H9 (cell line): ENCODE measurements around the gene SH3TC1. TPM values are rescaled to one million over a fixed set of nuclear protein-coding genes. Genes with fewer than 3 reads are reported as not detected.

Experiments used
- DNase-seq: peaks from one replicate; pipeline ENCODE4 v3.0.0-alpha.2; 2017
- H2AFZ ChIP-seq: one replicate; pipeline ENCODE4 v1.6.1; 2013; ENCODE audit warnings: mild to moderate bottlenecking, low read length, control low read depth, moderate library complexity
- H2AK5ac ChIP-seq: 2 replicates; pipeline ENCODE4 v1.6.1; 2013; ENCODE audit warnings: low read length, control low read depth, mixed read lengths; ENCODE audit not compliant: insufficient read length
- H2BK120ac ChIP-seq: one replicate; pipeline ENCODE4 v1.6.1; 2013; ENCODE audit warnings: low read depth, mild to moderate bottlenecking, low read length, control low read depth, inconsistent platforms; ENCODE audit not compliant: poor library complexity, severe bottlenecking
- H2BK12ac ChIP-seq: 2 replicates; pipeline ENCODE4 v1.6.1; 2013; ENCODE audit warnings: low read length, control low read depth, mixed read lengths, low read depth; ENCODE audit not compliant: insufficient read length
- H2BK15ac ChIP-seq: 2 replicates; pipeline ENCODE4 v1.6.1; 2013; ENCODE audit warnings: low read depth, low read length, control low read depth
- H2BK20ac ChIP-seq: one replicate; pipeline ENCODE4 v1.6.1; 2013; ENCODE audit warnings: low read depth, mild to moderate bottlenecking, low read length, control low read depth, inconsistent platforms; ENCODE audit not compliant: poor library complexity, severe bottlenecking
- H2BK5ac ChIP-seq: 2 replicates; pipeline ENCODE4 v1.6.1; 2013; ENCODE audit warnings: low read length, control low read depth, mixed read lengths; ENCODE audit not compliant: insufficient read length
- H3K14ac ChIP-seq: 2 replicates; pipeline ENCODE4 v1.6.1; 2013; ENCODE audit warnings: low read length, control low read depth; ENCODE audit not compliant: insufficient read depth
- H3K18ac ChIP-seq: 2 replicates; pipeline ENCODE4 v1.6.1; 2013; ENCODE audit warnings: low read depth, mild to moderate bottlenecking, mixed read lengths, low read length, control low read depth; ENCODE audit not compliant: insufficient read length
- H3K23ac ChIP-seq: 2 replicates; pipeline ENCODE4 v1.6.1; 2013; ENCODE audit warnings: low read length, control low read depth, mixed read lengths, low read depth; ENCODE audit not compliant: insufficient read length
- H3K23me2 ChIP-seq: 2 replicates; pipeline ENCODE4 v1.6.1; 2013; ENCODE audit warnings: low read depth, mild to moderate bottlenecking, mixed read lengths, low read length, control low read depth; ENCODE audit not compliant: insufficient read length, poor library complexity, severe bottlenecking
- H3K27ac ChIP-seq: 2 replicates; pipeline ENCODE4 v1.5.1; 2013; ENCODE audit warnings: low read length, control low read depth, mixed read lengths, low read depth; ENCODE audit not compliant: insufficient read length
- H3K27me3 ChIP-seq: 2 replicates; pipeline ENCODE4 v1.6.1; 2013; ENCODE audit warnings: low read length, control low read depth, inconsistent platforms; ENCODE audit not compliant: insufficient read depth
- H3K4ac ChIP-seq: 2 replicates; pipeline ENCODE4 v1.6.1; 2013; ENCODE audit warnings: low read depth, mild to moderate bottlenecking, control low read depth, inconsistent platforms, low read length, moderate library complexity
- H3K4me1 ChIP-seq: 2 replicates; pipeline ENCODE4 v1.6.1; 2013; ENCODE audit warnings: low read length, control low read depth, inconsistent platforms; ENCODE audit not compliant: insufficient read depth
- H3K4me2 ChIP-seq: 2 replicates; pipeline ENCODE4 v1.6.1; 2013; ENCODE audit warnings: low read length, control low read depth, mixed read lengths; ENCODE audit not compliant: insufficient read length, insufficient read depth
- H3K56ac ChIP-seq: 2 replicates; pipeline ENCODE4 v1.6.1; 2013; ENCODE audit warnings: low read depth, mild to moderate bottlenecking, mixed read lengths, low read length, control low read depth; ENCODE audit not compliant: insufficient read length
- H3K79me1 ChIP-seq: 2 replicates; pipeline ENCODE4 v1.6.1; 2013; ENCODE audit warnings: low read depth, mild to moderate bottlenecking, moderate library complexity, low read length, control low read depth, inconsistent platforms; ENCODE audit not compliant: insufficient read depth, poor library complexity, severe bottlenecking
- H3K79me2 ChIP-seq: 2 replicates; pipeline ENCODE4 v1.6.1; 2013; ENCODE audit warnings: low read length, control low read depth, inconsistent platforms; ENCODE audit not compliant: insufficient read depth
- H3K9ac ChIP-seq: 2 replicates; pipeline ENCODE4 v1.6.1; 2013; ENCODE audit warnings: low read length, control low read depth, mixed read lengths; ENCODE audit not compliant: insufficient read length; ENCODE audit errors: extremely low read depth
- H3K9me3 ChIP-seq: one replicate; pipeline ENCODE4 v1.6.1; 2013; ENCODE audit warnings: low read depth, low read length, inconsistent platforms; ENCODE audit not compliant: control insufficient read depth
- H3T11ph ChIP-seq: one replicate; pipeline ENCODE4 v1.6.1; 2013; ENCODE audit warnings: mild to moderate bottlenecking, low read length, control low read depth, inconsistent platforms
- H4K20me1 ChIP-seq: one replicate; pipeline ENCODE4 v1.6.1; 2013; ENCODE audit not compliant: control insufficient read depth, insufficient read length, insufficient read depth
- H4K5ac ChIP-seq: 2 replicates; pipeline ENCODE4 v1.6.1; 2013; ENCODE audit warnings: low read depth, mild to moderate bottlenecking, mixed read lengths, low read length, control low read depth; ENCODE audit not compliant: insufficient read length
- H4K8ac ChIP-seq: replicated peaks from 2 replicates; pipeline ENCODE4 v1.6.1; 2013; ENCODE audit warnings: low read length, control low read depth, mixed read lengths, low read depth; ENCODE audit not compliant: insufficient read length
- H4K91ac ChIP-seq: 2 replicates; pipeline ENCODE4 v1.6.1; 2013; ENCODE audit warnings: low read depth, mild to moderate bottlenecking, moderate library complexity, mixed read lengths, low read length, control low read depth; ENCODE audit not compliant: insufficient read length
- H3K27ac Mint-ChIP-seq, 3 experiments: 2 replicates in 2 of 3; 3 replicates in 1 of 3; pipeline ENCODE4 v1.8.0; 2020 to 2021; ENCODE audit warnings: mixed read lengths in 3 of 3, mild to moderate bottlenecking in 1 of 3, moderate library complexity in 1 of 3
- H3K27me3 Mint-ChIP-seq: 2 replicates; pipeline ENCODE4 v1.8.0; 2021; ENCODE audit warnings: low read depth, mild to moderate bottlenecking, moderate library complexity, mixed read lengths
- H3K36me3 Mint-ChIP-seq, 3 experiments: 2 replicates in 2 of 3; 3 replicates in 1 of 3; pipeline ENCODE4 v1.8.0; 2020 to 2021; ENCODE audit warnings: low read depth in 3 of 3, mixed read lengths in 3 of 3; ENCODE audit not compliant: insufficient read depth in 1 of 3
- H3K4me1 Mint-ChIP-seq, 2 experiments: 2 replicates each; pipeline ENCODE4 v1.8.0; 2020; ENCODE audit warnings: mixed read lengths in 2 of 2
- H3K4me3 Mint-ChIP-seq, 2 experiments: 2 replicates in 1 of 2; 3 replicates in 1 of 2; pipeline ENCODE4 v1.8.0; 2020 to 2021; ENCODE audit warnings: mild to moderate bottlenecking in 2 of 2, mixed read lengths in 2 of 2, moderate library complexity in 1 of 2
- H3K9me3 Mint-ChIP-seq, 2 experiments: 2 replicates in 1 of 2; 3 replicates in 1 of 2; pipeline ENCODE4 v1.8.0; 2020; ENCODE audit warnings: mild to moderate bottlenecking in 2 of 2, mixed read lengths in 2 of 2, moderate library complexity in 1 of 2
- WGBS: extraction: QIAGEN DNeasy Blood & Tissue Kit; methylation state at CpG from one replicate; pipeline ENCODE4 v1.1.7; 2013; ENCODE audit warnings: missing lambda C conversion rate, low lambda C conversion rate, mixed read lengths; ENCODE audit not compliant: insufficient read length; ENCODE audit errors: extremely low coverage; 5-methylcytosine and 5-hydroxymethylcytosine counted together
- total RNA-seq: library from RNA; stranded (reverse); gene quantifications from 2 replicates; pipeline ENCODE4 v1.2.1, GENCODE V29; 2021
- TF ChIP-seq, protein P1 (sequence below): fragments of 200-600 bp; sonication (generic); conservative IDR thresholded peaks from 3 replicates; pipeline ENCODE4 v1.8.0; 2021; ENCODE audit warnings: antibody characterized with exemption, mild to moderate bottlenecking

SH3TC1 gene
- total RNA-seq, 1 experiment from 2014 or later = 0.74 TPM

- no peak overlapping the region for H3K14ac ChIP-seq
- no peak overlapping the region for H3K27ac ChIP-seq
- H3K4me1 ChIP-seq = no peaks in the 10 kb centered on the region
- Mint-ChIP-seq H3K27ac (no peak overlapping the region), H3K27me3 (peaks cover 1% of the 10 kb centered on the region; the same call in 1 of the 2 replicates), H3K9me3 (no peaks in the 10 kb centered on the region), H3K4me1 (no peaks in the 10 kb centered on the region), H3K4me3 (no peak overlapping the region), H3K36me3 (no peaks in the 10 kb centered on the region; a peak in 1 of 7 replicates)
- H3K79me2 ChIP-seq = no peaks in the 10 kb centered on the region
- H2AK5ac ChIP-seq = no peak overlapping the region
- H3K4me2 ChIP-seq = no peak overlapping the region
- H3K18ac ChIP-seq = no peak overlapping the region
- H3K9ac ChIP-seq = no peak overlapping the region
- H2BK12ac ChIP-seq = no peak overlapping the region
- H3T11ph ChIP-seq = no peak overlapping the region
- DNase-seq = no peak
- WGBS = no CpG with 5 or more reads among the region's 14 CpGs
- H3K27me3 ChIP-seq = no peaks in the 10 kb centered on the region
- H2BK5ac ChIP-seq = no peak overlapping the region
- TF ChIP-seq, protein P1, sequence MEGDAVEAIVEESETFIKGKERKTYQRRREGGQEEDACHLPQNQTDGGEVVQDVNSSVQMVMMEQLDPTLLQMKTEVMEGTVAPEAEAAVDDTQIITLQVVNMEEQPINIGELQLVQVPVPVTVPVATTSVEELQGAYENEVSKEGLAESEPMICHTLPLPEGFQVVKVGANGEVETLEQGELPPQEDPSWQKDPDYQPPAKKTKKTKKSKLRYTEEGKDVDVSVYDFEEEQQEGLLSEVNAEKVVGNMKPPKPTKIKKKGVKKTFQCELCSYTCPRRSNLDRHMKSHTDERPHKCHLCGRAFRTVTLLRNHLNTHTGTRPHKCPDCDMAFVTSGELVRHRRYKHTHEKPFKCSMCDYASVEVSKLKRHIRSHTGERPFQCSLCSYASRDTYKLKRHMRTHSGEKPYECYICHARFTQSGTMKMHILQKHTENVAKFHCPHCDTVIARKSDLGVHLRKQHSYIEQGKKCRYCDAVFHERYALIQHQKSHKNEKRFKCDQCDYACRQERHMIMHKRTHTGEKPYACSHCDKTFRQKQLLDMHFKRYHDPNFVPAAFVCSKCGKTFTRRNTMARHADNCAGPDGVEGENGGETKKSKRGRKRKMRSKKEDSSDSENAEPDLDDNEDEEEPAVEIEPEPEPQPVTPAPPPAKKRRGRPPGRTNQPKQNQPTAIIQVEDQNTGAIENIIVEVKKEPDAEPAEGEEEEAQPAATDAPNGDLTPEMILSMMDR = no peak
- no peak overlapping the region for H3K4ac ChIP-seq
- H2BK20ac ChIP-seq = no peak overlapping the region
- H3K23ac ChIP-seq = no peak overlapping the region
- no peaks in the 10 kb centered on the region for H3K9me3 ChIP-seq
- peaks cover 3% of the 10 kb centered on the region for H4K20me1 ChIP-seq
- H4K8ac ChIP-seq = no peak overlapping the region
- no peak overlapping the region for H2AFZ ChIP-seq
- H4K91ac ChIP-seq = no peak overlapping the region
- H3K23me2 ChIP-seq = no peaks in the 10 kb centered on the region
- no peak overlapping the region for H2BK15ac ChIP-seq
- H2BK120ac ChIP-seq = no peak overlapping the region
- H3K56ac ChIP-seq = no peak overlapping the region
- H3K79me1 ChIP-seq = no peaks in the 10 kb centered on the region
- no peak overlapping the region for H4K5ac ChIP-seq
These were observed 83.1 kb downstream of the SH3TC1 start for GRCh38 chr4:8282134-8282641.
